Breast epithelium (tissue), 4 donors: ENCODE results near the gene IER3IP1. TPM values are rescaled to one million over a fixed set of nuclear protein-coding genes. Genes with fewer than 3 reads are reported as not detected.

Experiments used
- DNase-seq, 2 donors: peaks; one replicate each; pipeline ENCODE4 v3.0.0-alpha.2; 2019; ENCODE audit warnings: low spot score in 2 of 2
- H3K27ac ChIP-seq, 2 donors: fragments of 200-600 bp; sonication (generic) in 1 of 2; one replicate each; pipeline ENCODE4 v1.5.1; 2016 to 2019; ENCODE audit warnings: mild to moderate bottlenecking in 1 of 2
- H3K27me3 ChIP-seq, 2 donors: fragments of 200-600 bp; sonication (generic) in 1 of 2; one replicate each; pipeline versions ENCODE4 v1.5.1 to v1.6.0; 2017 to 2019; ENCODE audit warnings: control low read depth in 1 of 2, mild to moderate bottlenecking in 1 of 2
- H3K36me3 ChIP-seq: fragments of 200-600 bp; one replicate; pipeline ENCODE4 v1.5.1; 2019
- H3K4me1 ChIP-seq, 2 donors: fragments of 200-600 bp; sonication (generic); one replicate each; pipeline ENCODE4 v1.5.1; 2016 to 2019; ENCODE audit warnings: control low read depth in 1 of 2
- H3K4me3 ChIP-seq, 3 donors: fragments of 200-600 bp; sonication (generic); 1 replicate in 2 of 3; 2 replicates in 1 of 3; pipeline ENCODE4 v1.5.1; 2016 to 2019; ENCODE audit warnings: mild to moderate bottlenecking in 3 of 3, moderate library complexity in 2 of 3
- H3K9me3 ChIP-seq, 2 donors: fragments of 200-600 bp; sonication (generic) in 1 of 2; one replicate each; pipeline ENCODE4 v1.5.1; 2016 to 2019; ENCODE audit warnings: control low read depth in 1 of 2
- CTCF ChIP-seq, 3 donors: fragments of 450-650 bp; IDR thresholded peaks; one replicate each; pipeline ENCODE4 v1.5.1; 2016 to 2017; ENCODE audit warnings: antibody characterized with exemption in 3 of 3, mild to moderate bottlenecking in 3 of 3, moderate library complexity in 3 of 3
- POLR2A ChIP-seq: fragments of 450-650 bp; IDR thresholded peaks from one replicate; pipeline ENCODE4 v1.6.1; 2016; ENCODE audit warnings: antibody characterized with exemption, mild to moderate bottlenecking, moderate library complexity
- POLR2AphosphoS5 ChIP-seq, 3 donors: sonication (generic); formaldehyde crosslinking; IDR thresholded peaks; one replicate each; pipeline ENCODE4 v1.6.1; 2017; ENCODE audit warnings: antibody characterized with exemption in 3 of 3
- intact Hi-C: fragments of 100-400 bp; cut with DNase I; formaldehyde crosslinking; loops from one replicate; pipeline ENCODE4 v1.15.1; 2023; ENCODE audit warnings: low total_unique reads
- total RNA-seq, 3 donors: library from RNA; depleted of rRNA; stranded (reverse); fragments of >200 nt; gene quantifications; one replicate each; pipeline ENCODE4 v1.1.0, GENCODE V29; 2016

The IER3IP1 gene
- total RNA-seq, 3 donors from 2014 or later, result 10.4 to 15.1 (median 13.8) TPM

- DNase-seq, result peak; percentile 26 to 85
- Histone ChIP-seq H3K4me3 (peak within 1 kb of the TSS; percentile 63 to 95 (median 88)), H3K9me3 (no peaks in the 10 kb centered on the region), H3K27ac (peak within 1 kb of the TSS; percentile 86 to 96), H3K36me3 (no peaks in the 10 kb centered on the region), H3K4me1 (no peaks in the 10 kb centered on the region), H3K27me3 (no peaks in the 10 kb centered on the region)
- intact Hi-C loops, result no loop called here
- no peak for TF ChIP-seq CTCF (IDR thresholded peaks at IDR 0.05)
- peak; percentile 77 to 93 (median 77) for TF ChIP-seq POLR2AphosphoS5 (IDR thresholded peaks at IDR 0.05)
- peak; percentile 76 for TF ChIP-seq POLR2A
Observed at GRCh38 chr18:47150029-47150823, 25.9 kb downstream of the IER3IP1 start, which contains the start of gene HDHD2. HDHD2 (minus strand) TSS chr18:47150500; CDS start chr18:47136439, 14,061 bp downstream.

GRCh38 chr18:47149457-47150028 lies 26.6 kb downstream of the IER3IP1 start:
- Histone ChIP-seq H3K4me3 (peak overlapping the region; percentile 63 to 95 (median 88)), H3K27ac (peak overlapping the region; percentile 86 to 96), H3K27me3 (no peaks in the 10 kb centered on the region), H3K36me3 (no peaks in the 10 kb centered on the region), H3K9me3 (no peaks in the 10 kb centered on the region), H3K4me1 (no peaks in the 10 kb centered on the region)
- intact Hi-C loops, result no loop called here
- DNase-seq, result no peak
- no peak for TF ChIP-seq POLR2A
- no peak for TF ChIP-seq POLR2AphosphoS5 (IDR thresholded peaks at IDR 0.05)
- no peak for TF ChIP-seq CTCF (IDR thresholded peaks at IDR 0.05)

GRCh38 chr18:47146206-47146605 lies 30.0 kb downstream of the IER3IP1 start:
- Histone ChIP-seq H3K4me1 (no peaks in the 10 kb centered on the region), H3K9me3 (no peaks in the 10 kb centered on the region), H3K4me3 (no peak overlapping the region), H3K27me3 (no peaks in the 10 kb centered on the region), H3K27ac (no peak overlapping the region), H3K36me3 (no peaks in the 10 kb centered on the region)
- TF ChIP-seq POLR2A, result no peak
- no peak for TF ChIP-seq POLR2AphosphoS5 (IDR thresholded peaks at IDR 0.05)
- TF ChIP-seq CTCF (IDR thresholded peaks at IDR 0.05), result no peak
- DNase-seq, result no peak
- intact Hi-C loops, result no loop called here

- Histone ChIP-seq H3K36me3 (no peaks in the 10 kb centered on the region), H3K27ac (no peak overlapping the region), H3K27me3 (no peaks in the 10 kb centered on the region), H3K4me1 (no peaks in the 10 kb centered on the region), H3K4me3 (no peak overlapping the region), H3K9me3 (no peaks in the 10 kb centered on the region)
- no peak for DNase-seq
- intact Hi-C loops, result no loop called here
- TF ChIP-seq POLR2AphosphoS5 (IDR thresholded peaks at IDR 0.05) (no peak), POLR2A (no peak), CTCF (IDR thresholded peaks at IDR 0.05) (no peak)
Observed at GRCh38 chr18:47143899-47144485, 32.2 kb downstream of the IER3IP1 start.

GRCh38 chr18:47143153-47143552 lies 33.0 kb downstream of the IER3IP1 start:
- no peak for DNase-seq
- H3K27me3 ChIP-seq, result no peaks in the 10 kb centered on the region
- no peak for TF ChIP-seq POLR2A
- TF ChIP-seq POLR2AphosphoS5 (IDR thresholded peaks at IDR 0.05), result no peak
- no peaks in the 10 kb centered on the region for H3K36me3 ChIP-seq
- no peaks in the 10 kb centered on the region for H3K4me1 ChIP-seq
- no peak overlapping the region for H3K27ac ChIP-seq
- H3K9me3 ChIP-seq, result no peaks in the 10 kb centered on the region
- intact Hi-C loops, result no loop called here
- H3K4me3 ChIP-seq, result no peak overlapping the region
